IMR-90 (cell line): Measurements from ENCODE around the gene STKLD1. TPM values are rescaled to one million over a fixed set of nuclear protein-coding genes. Genes with fewer than 3 reads are reported as not detected.
A peak's percentile ranks its signal among the peaks of the same experiment; 100 is the strongest.

Experiments used
- ATAC-seq: fragments of 200-7000 bp; cut with Tn5 transposase; 2 replicates; pipeline ENCODE4 v1.9.1; 2020; ENCODE audit warnings: low read depth, mild to moderate bottlenecking, moderate library complexity
- BruUV-seq: library from RNA; stranded (reverse); fragments of 400-500 nt; replicated peaks from 2 replicates; lab custom pipeline; 2021; lab: Mats Ljungman, UMichigan
- CTCF ChIA-PET: fragments of 300-600 bp; formaldehyde crosslinking; extraction: SDS; loops from one replicate; lab custom pipeline; 2021; ENCODE audit warnings: antibody characterized with exemption; lab: Yijun Ruan, JAX
- POLR2A ChIA-PET: fragments of 300-600 bp; sonication (Branson Sonifier 250); formaldehyde crosslinking; loops from one replicate; lab custom pipeline; 2022; ENCODE audit warnings: antibody characterized with exemption; ENCODE audit not compliant: unreplicated experiment; lab: Charles Lee
- DNase-seq: peaks from one replicate; pipeline ENCODE4 v3.0.0; 2013
- H2AFZ ChIP-seq: replicated peaks from 2 replicates; pipeline ENCODE3; 2013; ENCODE audit warnings: low read length, mild to moderate bottlenecking; ENCODE audit not compliant: poor library complexity
- H2AK5ac ChIP-seq: 2 replicates; pipeline ENCODE4 v1.6.1; 2013; ENCODE audit warnings: low read depth, low read length, inconsistent platforms
- H2AK9ac ChIP-seq: replicated peaks from 2 replicates; pipeline ENCODE3; 2013; ENCODE audit warnings: mild to moderate bottlenecking, low read depth, low read length, moderate library complexity; ENCODE audit not compliant: poor library complexity
- H2BK120ac ChIP-seq: 2 replicates; pipeline ENCODE4 v1.6.1; 2013; ENCODE audit warnings: low read depth, low read length, inconsistent platforms
- H2BK15ac ChIP-seq: 3 replicates; pipeline ENCODE4 v1.6.1; 2013; ENCODE audit warnings: low read depth, low read length, inconsistent platforms
- H2BK20ac ChIP-seq: 2 replicates; pipeline ENCODE4 v1.6.1; 2013; ENCODE audit warnings: low read depth, mild to moderate bottlenecking, inconsistent platforms, low read length, moderate library complexity
- H2BK5ac ChIP-seq: 2 replicates; pipeline ENCODE4 v1.6.1; 2013; ENCODE audit warnings: mild to moderate bottlenecking, low read depth, low read length, inconsistent platforms; ENCODE audit not compliant: poor library complexity, severe bottlenecking
- H3K14ac ChIP-seq: replicated peaks from 2 replicates; pipeline ENCODE4 v1.6.1; 2013; ENCODE audit warnings: low read depth, low read length, inconsistent platforms
- H3K18ac ChIP-seq: 2 replicates; pipeline ENCODE4 v1.6.1; 2013; ENCODE audit warnings: low read depth, low read length, control low read depth
- H3K23ac ChIP-seq: 2 replicates; pipeline ENCODE4 v1.6.1; 2013; ENCODE audit warnings: low read depth, low read length, inconsistent platforms
- H3K27ac ChIP-seq: 2 replicates; pipeline ENCODE4 v1.5.1; 2013; ENCODE audit warnings: mild to moderate bottlenecking, control low read depth, low read length; ENCODE audit not compliant: insufficient read depth
- H3K27me3 ChIP-seq: 2 replicates; pipeline ENCODE4 v1.6.1; 2013; ENCODE audit warnings: low read length; ENCODE audit not compliant: control insufficient read depth, insufficient read depth
- H3K36me3 ChIP-seq: 2 replicates; pipeline ENCODE4 v1.6.1; 2013; ENCODE audit warnings: low read length, mixed read lengths; ENCODE audit not compliant: control insufficient read depth, insufficient read depth
- H3K4ac ChIP-seq: 2 replicates; pipeline ENCODE4 v1.6.1; 2013; ENCODE audit warnings: low read depth, low read length, inconsistent platforms
- H3K4me1 ChIP-seq: 2 replicates; pipeline ENCODE4 v1.6.1; 2013; ENCODE audit warnings: low read length, mixed read lengths; ENCODE audit not compliant: control insufficient read depth, insufficient read depth
- H3K4me2 ChIP-seq: 2 replicates; pipeline ENCODE4 v1.6.1; 2013; ENCODE audit warnings: low read depth, mild to moderate bottlenecking, control low read depth, low read length, moderate library complexity
- H3K4me3 ChIP-seq: 2 replicates; pipeline ENCODE4 v1.5.1; 2013; ENCODE audit warnings: low read depth, mild to moderate bottlenecking, control low read depth, low read length, moderate library complexity; ENCODE audit not compliant: insufficient read depth
- H3K56ac ChIP-seq: 2 replicates; pipeline ENCODE4 v1.6.1; 2013; ENCODE audit warnings: low read length, inconsistent platforms; ENCODE audit not compliant: insufficient read depth; ENCODE audit errors: extremely low read depth
- H3K79me1 ChIP-seq, 2 experiments: 2 replicates each; pipeline ENCODE4 v1.6.1; 2013; ENCODE audit warnings: low read length in 2 of 2, inconsistent platforms in 1 of 2, low read depth in 1 of 2
- H3K9ac ChIP-seq: 2 replicates; pipeline ENCODE4 v1.6.1; 2013; ENCODE audit warnings: low read depth, low read length, control low read depth
- H3K9me1 ChIP-seq: 2 replicates; pipeline ENCODE4 v1.6.1; 2013; ENCODE audit warnings: low read length, inconsistent platforms; ENCODE audit not compliant: insufficient read depth
- H3K9me3 ChIP-seq: 2 replicates; pipeline ENCODE4 v1.6.1; 2013; ENCODE audit warnings: low read length; ENCODE audit not compliant: control insufficient read depth, insufficient read depth
- H4K20me1 ChIP-seq: 2 replicates; pipeline ENCODE4 v1.6.1; 2013; ENCODE audit warnings: low read length, inconsistent platforms; ENCODE audit not compliant: insufficient read depth
- H4K5ac ChIP-seq: 2 replicates; pipeline ENCODE4 v1.6.1; 2013; ENCODE audit warnings: mild to moderate bottlenecking, low read depth, low read length, control low read depth
- H4K8ac ChIP-seq, 2 experiments: 2 replicates each; pipeline ENCODE4 v1.6.1; 2013; ENCODE audit warnings: low read depth in 2 of 2, low read length in 2 of 2, control low read depth in 1 of 2, inconsistent platforms in 1 of 2
- H4K91ac ChIP-seq: 2 replicates; pipeline ENCODE4 v1.6.1; 2013; ENCODE audit warnings: low read depth, low read length, inconsistent platforms; ENCODE audit not compliant: insufficient read depth
- CTCF ChIP-seq: conservative IDR thresholded peaks from 2 replicates; pipeline ENCODE4 v1.5.1; 2012; ENCODE audit warnings: mild to moderate bottlenecking, low read depth, low read length, improper control_type of control experiment
- MXI1 ChIP-seq: IDR thresholded peaks from 2 replicates; pipeline ENCODE4 v1.6.1; 2012; ENCODE audit warnings: low read depth, mild to moderate bottlenecking, low read length, moderate library complexity, borderline replicate concordance
- RAD21 ChIP-seq: IDR thresholded peaks from 2 replicates; pipeline ENCODE4 v1.6.1; 2012; ENCODE audit warnings: low read length, improper control_type of control experiment
- WGBS, 2 experiments: methylation state at CpG; one replicate each; pipeline versions ENCODE4 v1.1.5 to v1.1.7; 2013; ENCODE audit warnings: missing lambda C conversion rate in 2 of 2; ENCODE audit not compliant: insufficient read length in 1 of 2; ENCODE audit errors: extremely low coverage in 2 of 2; 5-methylcytosine and 5-hydroxymethylcytosine counted together
- dilution Hi-C: fragments of 300-500 bp; cut with HindIII; formaldehyde crosslinking; loops from one replicate; pipeline ENCODE4 v1.14.3; 2018; ENCODE audit warnings: low sequenced_read_pairs; ENCODE audit not compliant: unreplicated experiment
- in situ Hi-C: fragments of 300-500 bp; cut with MboI; formaldehyde crosslinking; loops from 3 replicates; pipeline ENCODE4 v1.14.3; 2019; ENCODE audit warnings: low sequenced_read_pairs, inconsistent platforms, mixed read lengths
- intact Hi-C: fragments of 100-400 bp; cut with micrococcal nuclease; formaldehyde crosslinking; loops from 2 replicates; pipeline ENCODE4 v1.10.0; 2022
- polyA plus RNA-seq, 3 experiments: library from polyadenylated mRNA; depleted of rRNA; stranded (reverse); fragments of >200 nt; gene quantifications; 2 replicates each; pipeline ENCODE4 v1.2.3, GENCODE V29; 2012; ENCODE audit warnings: low replicate concordance in 1 of 3
- total RNA-seq: library from RNA; depleted of rRNA; stranded (reverse); fragments of >200 nt; gene quantifications from 2 replicates; pipeline ENCODE4 v1.2.3, GENCODE V29; 2012

Gene STKLD1
- total and polyA plus RNA-seq, 2 of the 4 experiments (the other 2 are of a cell fraction) = 0.54 to 0.65 TPM

GRCh38 chr9:133396952-133397351 is 20.8 kb downstream of the STKLD1 start:
- dilution Hi-C loops = no loop called here
- POLR2A ChIA-PET = no interaction called here
- BruUV-seq = no TSS peak

More at GRCh38 chr9:133396952-133397351, 20.8 kb downstream of the STKLD1 start:
- Histone ChIP-seq H3K9me3 (no peaks in the 10 kb centered on the region), H3K4me3 (no peak overlapping the region), H2BK20ac (no peak overlapping the region), H2BK15ac (no peak overlapping the region), H4K91ac (no peak overlapping the region), H4K8ac (no peak overlapping the region), H3K9me1 (0 out of 2 replicates have a peak, but pooled peaks cover 4% of the 10 kb centered on the region), H3K79me1 (no peaks in the 10 kb centered on the region), H4K20me1 (no peaks in the 10 kb centered on the region), H4K5ac (no peak overlapping the region), H3K56ac (no peak overlapping the region), H3K23ac (no peak overlapping the region), H2BK120ac (no peak overlapping the region), H2AK5ac (no peak overlapping the region), H3K9ac (no peak overlapping the region), H3K27ac (no peak overlapping the region), H3K36me3 (peaks cover 1% of the 10 kb centered on the region; the same call in 1 of the 2 replicates), H2BK5ac (no peak overlapping the region), H3K4me2 (no peak overlapping the region), H3K27me3 (peaks cover 30% of the 10 kb centered on the region), H3K4ac (no peak overlapping the region), H2AFZ (no peak overlapping the region), H3K4me1 (no peaks in the 10 kb centered on the region), H3K14ac (no peak overlapping the region), H3K18ac (no peak overlapping the region), H2AK9ac (no peak overlapping the region)
- DNase-seq (no peak), ATAC-seq (peak; percentile 67; the same call in 1 of the 2 replicates)
- CTCF ChIA-PET = interaction anchor here (0.6 kb wide), 1 partner anchor 23 kb away, joined by 3 read pairs; no protein-coding TSS in a partner anchor
- intact Hi-C loops = no loop called here
- WGBS, 2 experiments = 23% methylated on average over 8 of the region's 14 CpGs; no CpG with 5 or more reads in 1 of the 2 experiments
- in situ Hi-C loops = no loop called here
- TF ChIP-seq MXI1 = no peak
- peak; percentile 42 for TF ChIP-seq CTCF
- TF ChIP-seq RAD21 = peak; percentile 28; the same call in 1 of the 2 replicates
